Trophoblast cell (in vitro differentiated cells and primary cell): ENCODE results near the gene KRT8.

Experiments used
- DNase-seq, 2 donors: peaks; one replicate each; pipeline ENCODE4 v3.0.0-alpha.2; 2016
- H2AFZ ChIP-seq: 2 replicates; pipeline ENCODE4 v1.6.1; 2013; ENCODE audit warnings: low read length, moderate library complexity, mild to moderate bottlenecking; ENCODE audit not compliant: insufficient read depth, poor library complexity
- H2AK5ac ChIP-seq: 2 replicates; pipeline ENCODE4 v1.6.1; 2013; ENCODE audit warnings: mild to moderate bottlenecking, low read length
- H2BK120ac ChIP-seq: 2 replicates; pipeline ENCODE4 v1.6.1; 2013; ENCODE audit warnings: low read length, mild to moderate bottlenecking, moderate library complexity; ENCODE audit not compliant: insufficient read depth, poor library complexity
- H2BK12ac ChIP-seq: 2 replicates; pipeline ENCODE4 v1.6.1; 2013; ENCODE audit warnings: mild to moderate bottlenecking, low read length, moderate library complexity
- H2BK5ac ChIP-seq: 2 replicates; pipeline ENCODE4 v1.6.1; 2013; ENCODE audit warnings: low read length, low read depth, moderate library complexity, mild to moderate bottlenecking; ENCODE audit not compliant: poor library complexity
- H3K14ac ChIP-seq: 2 replicates; pipeline ENCODE4 v1.6.1; 2013; ENCODE audit warnings: mild to moderate bottlenecking, low read length
- H3K18ac ChIP-seq: 2 replicates; pipeline ENCODE4 v1.6.1; 2013; ENCODE audit warnings: mild to moderate bottlenecking, low read length
- H3K23ac ChIP-seq: 2 replicates; pipeline ENCODE4 v1.6.1; 2013; ENCODE audit warnings: low read length
- H3K27ac ChIP-seq: 2 replicates; pipeline ENCODE4 v1.5.1; 2013; ENCODE audit warnings: low read depth, mild to moderate bottlenecking, inconsistent platforms, low read length, moderate library complexity
- H3K27me3 ChIP-seq: 2 replicates; pipeline ENCODE4 v1.6.1; 2013; ENCODE audit warnings: inconsistent platforms, mild to moderate bottlenecking, low read length, moderate library complexity; ENCODE audit not compliant: insufficient read depth
- H3K36me3 ChIP-seq, 2 experiments: 1 replicate in 1 of 2; 2 replicates in 1 of 2; pipeline ENCODE4 v1.6.1; 2013; ENCODE audit warnings: low read length in 2 of 2, mild to moderate bottlenecking in 2 of 2, moderate library complexity in 1 of 2; ENCODE audit not compliant: insufficient read depth in 2 of 2, control insufficient read depth in 1 of 2
- H3K4ac ChIP-seq: 2 replicates; pipeline ENCODE4 v1.6.1; 2013; ENCODE audit warnings: low read depth, mild to moderate bottlenecking, low read length, moderate library complexity
- H3K4me1 ChIP-seq, 2 experiments: 1 replicate in 1 of 2; 2 replicates in 1 of 2; pipeline ENCODE4 v1.6.1; 2013; ENCODE audit warnings: low read length in 2 of 2, mild to moderate bottlenecking in 2 of 2, moderate library complexity in 1 of 2; ENCODE audit not compliant: insufficient read depth in 2 of 2, control insufficient read depth in 1 of 2
- H3K4me2 ChIP-seq: 2 replicates; pipeline ENCODE4 v1.6.1; 2013; ENCODE audit warnings: inconsistent platforms, mild to moderate bottlenecking, low read length, moderate library complexity
- H3K4me3 ChIP-seq: 2 replicates; pipeline ENCODE4 v1.5.1; 2013; ENCODE audit warnings: mild to moderate bottlenecking, low read depth, low read length, inconsistent platforms
- H3K79me1 ChIP-seq: one replicate; pipeline ENCODE4 v1.6.1; 2013; ENCODE audit warnings: low read length
- H3K79me2 ChIP-seq: 2 replicates; pipeline ENCODE4 v1.6.1; 2013; ENCODE audit warnings: low read length, mild to moderate bottlenecking; ENCODE audit not compliant: control insufficient read depth, insufficient read depth, poor library complexity
- H3K9ac ChIP-seq: 2 replicates; pipeline ENCODE4 v1.6.1; 2013; ENCODE audit warnings: mild to moderate bottlenecking, low read length
- H3K9me3 ChIP-seq: 2 replicates; pipeline ENCODE4 v1.6.1; 2013; ENCODE audit warnings: low read depth, mild to moderate bottlenecking, control low read depth, inconsistent platforms, low read length; ENCODE audit not compliant: insufficient read depth
- H4K12ac ChIP-seq: 2 replicates; pipeline ENCODE4 v1.6.1; 2013; ENCODE audit warnings: low read depth, mild to moderate bottlenecking, low read length, moderate library complexity
- H4K8ac ChIP-seq: 2 replicates; pipeline ENCODE4 v1.6.1; 2013; ENCODE audit warnings: low read depth, mild to moderate bottlenecking, low read length, moderate library complexity
- H4K91ac ChIP-seq: one replicate; pipeline ENCODE4 v1.6.1; 2013; ENCODE audit warnings: low read depth, mild to moderate bottlenecking, low read length, moderate library complexity
- WGBS: extraction: QIAGEN DNeasy Blood & Tissue Kit; methylation state at CpG from one replicate; pipeline ENCODE4 v1.1.7; 2013; ENCODE audit warnings: missing lambda C conversion rate; ENCODE audit not compliant: insufficient read length, insufficient coverage; ENCODE audit errors: extremely low coverage; 5-methylcytosine and 5-hydroxymethylcytosine counted together

Gene KRT8

GRCh38 chr12:52861511-52861910 is 43.4 kb downstream of the KRT8 start:
- H3K4me3 ChIP-seq = no peak overlapping the region
- no peaks in the 10 kb centered on the region for H3K36me3 ChIP-seq
- no peak overlapping the region for H2BK12ac ChIP-seq
- H3K79me2 ChIP-seq = no peaks in the 10 kb centered on the region
- H3K9me3 ChIP-seq = no peaks in the 10 kb centered on the region
- H3K14ac ChIP-seq = no peak overlapping the region
- no peak overlapping the region for H3K4me2 ChIP-seq
- no peak overlapping the region for H2AFZ ChIP-seq
- no peak overlapping the region for H4K12ac ChIP-seq
- no peak overlapping the region for H3K18ac ChIP-seq
- H3K79me1 ChIP-seq = no peaks in the 10 kb centered on the region
- no peak overlapping the region for H3K4ac ChIP-seq
- H4K91ac ChIP-seq = no peak overlapping the region
- no peak for DNase-seq
- H2BK120ac ChIP-seq = no peak overlapping the region
- no peak overlapping the region for H2BK5ac ChIP-seq
- H3K4me1 ChIP-seq = no peaks in the 10 kb centered on the region
- H4K8ac ChIP-seq = no peak overlapping the region
- no peak overlapping the region for H3K27ac ChIP-seq
- WGBS = no CpG with 5 or more reads among the region's 7 CpGs
- H2AK5ac ChIP-seq = no peak overlapping the region
- no peaks in the 10 kb centered on the region for H3K27me3 ChIP-seq
- no peak overlapping the region for H3K9ac ChIP-seq
- no peak overlapping the region for H3K23ac ChIP-seq

GRCh38 chr12:52860102-52860823 is 44.6 kb downstream of the KRT8 start:
- Histone ChIP-seq H3K4me3 (no peak overlapping the region), H4K12ac (no peak overlapping the region), H2BK120ac (no peak overlapping the region), H3K4me1 (no peaks in the 10 kb centered on the region), H3K14ac (no peak overlapping the region), H3K23ac (no peak overlapping the region), H4K8ac (no peak overlapping the region), H2BK12ac (no peak overlapping the region), H4K91ac (no peak overlapping the region), H3K79me1 (no peaks in the 10 kb centered on the region), H3K9me3 (no peaks in the 10 kb centered on the region), H3K36me3 (no peaks in the 10 kb centered on the region), H3K4ac (no peak overlapping the region), H3K9ac (no peak overlapping the region), H3K79me2 (no peaks in the 10 kb centered on the region), H2AFZ (no peak overlapping the region), H3K27me3 (no peaks in the 10 kb centered on the region), H2BK5ac (no peak overlapping the region), H2AK5ac (no peak overlapping the region), H3K18ac (no peak overlapping the region), H3K4me2 (no peak overlapping the region), H3K27ac (no peak overlapping the region)
- peak; percentile 51 to 74 for DNase-seq
- WGBS = no CpG with 5 or more reads among the region's 6 CpGs

GRCh38 chr12:52857500-52857899 is 47.4 kb downstream of the KRT8 start:
- H3K27me3 ChIP-seq = no peaks in the 10 kb centered on the region
- no peak overlapping the region for H2BK5ac ChIP-seq
- H2AFZ ChIP-seq = no peak overlapping the region
- peak in 1 of 2 donors; percentile 51 for DNase-seq
- H3K4ac ChIP-seq = no peak overlapping the region
- H3K9me3 ChIP-seq = no peaks in the 10 kb centered on the region
- H3K4me2 ChIP-seq = no peak overlapping the region
- H4K12ac ChIP-seq = no peak overlapping the region
- H3K79me2 ChIP-seq = no peaks in the 10 kb centered on the region
- no peaks in the 10 kb centered on the region for H3K79me1 ChIP-seq
- no peak overlapping the region for H4K91ac ChIP-seq
- no peak overlapping the region for H4K8ac ChIP-seq
- no peak overlapping the region for H3K14ac ChIP-seq
- H2BK120ac ChIP-seq = no peak overlapping the region
- H3K36me3 ChIP-seq = no peaks in the 10 kb centered on the region
- H2AK5ac ChIP-seq = no peak overlapping the region
- H3K9ac ChIP-seq = no peak overlapping the region
- WGBS = no CpG with 5 or more reads among the region's 3 CpGs
- no peak overlapping the region for H2BK12ac ChIP-seq
- H3K4me1 ChIP-seq = no peaks in the 10 kb centered on the region
- H3K4me3 ChIP-seq = no peak overlapping the region
- no peak overlapping the region for H3K18ac ChIP-seq
- no peak overlapping the region for H3K23ac ChIP-seq
- H3K27ac ChIP-seq = no peak overlapping the region

- Histone ChIP-seq H3K79me2 (no peaks in the 10 kb centered on the region), H3K14ac (no peak overlapping the region), H3K27me3 (no peaks in the 10 kb centered on the region), H3K9me3 (no peaks in the 10 kb centered on the region), H3K4ac (no peak overlapping the region), H3K36me3 (no peaks in the 10 kb centered on the region), H2BK12ac (no peak overlapping the region), H3K4me2 (no peak overlapping the region), H2BK120ac (no peak overlapping the region), H4K12ac (no peak overlapping the region), H3K27ac (no peak overlapping the region), H3K79me1 (no peaks in the 10 kb centered on the region), H3K4me3 (no peak overlapping the region), H3K18ac (no peak overlapping the region), H3K4me1 (no peaks in the 10 kb centered on the region), H4K91ac (no peak overlapping the region), H3K23ac (no peak overlapping the region), H3K9ac (no peak overlapping the region), H2BK5ac (no peak overlapping the region), H2AK5ac (no peak overlapping the region), H2AFZ (no peak overlapping the region), H4K8ac (no peak overlapping the region)
- WGBS = no CpG with 5 or more reads among the region's 3 CpGs
- DNase-seq = no peak
Measured at GRCh38 chr12:52856787-52857186, 48.1 kb downstream of the KRT8 start.
